Stimulated activated CD8-positive, alpha-beta memory T cell treated with anti-CD3 and anti-CD28 coated beads, Interleukin-4, amount 100 ng/mL, for 48 hours (primary cell): ENCODE data around the gene PHYKPL.

ENCODE experiments used
- DNase-seq: peaks from one replicate; pipeline ENCODE4 v3.0.0-alpha.2; 2020

The PHYKPL gene

GRCh38 chr5:178232124-178232919 lies at the start of gene PHYKPL:
TSS of gene PHYKPL (minus strand) at chr5:178232802. CDS start at chr5:178232550, 252 bp downstream.
- DNase-seq = peak; percentile 80

GRCh38 chr5:178282391-178282790 lies 49.8 kb upstream of the PHYKPL start:
- no peak for DNase-seq

GRCh38 chr5:178281331-178281730 lies 48.7 kb upstream of the PHYKPL start:
- no peak for DNase-seq

- DNase-seq = no peak
Measured at GRCh38 chr5:178280631-178281030, 48.0 kb upstream of the PHYKPL start.

- peak; percentile 86 for DNase-seq
Measured at GRCh38 chr5:178279723-178280438, 47.3 kb upstream of the PHYKPL start.

- no peak for DNase-seq
Measured at GRCh38 chr5:178279026-178279722, 46.6 kb upstream of the PHYKPL start.

- DNase-seq = no peak
Measured at GRCh38 chr5:178278358-178279023, 45.9 kb upstream of the PHYKPL start.

GRCh38 chr5:178277866-178278265 lies 45.3 kb upstream of the PHYKPL start:
- DNase-seq = no peak

GRCh38 chr5:178277346-178277745 lies 44.7 kb upstream of the PHYKPL start:
- no peak for DNase-seq

- DNase-seq = no peak
Measured at GRCh38 chr5:178274781-178275537, 42.4 kb upstream of the PHYKPL start.

GRCh38 chr5:178273665-178274541 lies 41.3 kb upstream of the PHYKPL start:
- no peak for DNase-seq

GRCh38 chr5:178273041-178273440 lies 40.4 kb upstream of the PHYKPL start:
- DNase-seq = no peak

GRCh38 chr5:178272591-178272990 lies 40.0 kb upstream of the PHYKPL start:
- DNase-seq = no peak

GRCh38 chr5:178271726-178272479 lies 39.3 kb upstream of the PHYKPL start:
- no peak for DNase-seq

GRCh38 chr5:178271231-178271630 lies 38.6 kb upstream of the PHYKPL start:
- DNase-seq = no peak

- DNase-seq = no peak
Measured at GRCh38 chr5:178269499-178269898, 36.9 kb upstream of the PHYKPL start.

- DNase-seq = no peak
Measured at GRCh38 chr5:178267876-178268275, 35.3 kb upstream of the PHYKPL start.

- DNase-seq = no peak
Measured at GRCh38 chr5:178267245-178267644, 34.6 kb upstream of the PHYKPL start.

- DNase-seq = no peak
Measured at GRCh38 chr5:178266581-178266980, 34.0 kb upstream of the PHYKPL start.

- no peak for DNase-seq
Measured at GRCh38 chr5:178265746-178266145, 33.1 kb upstream of the PHYKPL start.

- DNase-seq = no peak
Measured at GRCh38 chr5:178264044-178264443, 31.4 kb upstream of the PHYKPL start.
